Neuronal stem cell (in vitro differentiated cells): ENCODE data around the gene OR8D1.

Experiments
- DNase-seq: peaks from one replicate; pipeline ENCODE4 v3.0.0-alpha.2; 2013; ENCODE audit warnings: low spot score
- H2AFZ ChIP-seq: one replicate; pipeline ENCODE4 v1.6.1; 2013; ENCODE audit warnings: mild to moderate bottlenecking, low read length, inconsistent platforms
- H2AK5ac ChIP-seq: 2 replicates; pipeline ENCODE4 v1.6.1; 2013; ENCODE audit warnings: low read depth, mild to moderate bottlenecking, inconsistent platforms, low read length, moderate library complexity, mixed read lengths
- H2BK120ac ChIP-seq: 2 replicates; pipeline ENCODE4 v1.6.1; 2013; ENCODE audit warnings: low read depth, mild to moderate bottlenecking, inconsistent platforms, low read length, moderate library complexity, mixed read lengths
- H2BK12ac ChIP-seq: one replicate; pipeline ENCODE4 v1.6.1; 2013; ENCODE audit warnings: low read length, inconsistent platforms
- H2BK15ac ChIP-seq: 2 replicates; pipeline ENCODE4 v1.6.1; 2013; ENCODE audit warnings: mild to moderate bottlenecking, low read length, inconsistent platforms, mixed read lengths
- H2BK5ac ChIP-seq: one replicate; pipeline ENCODE4 v1.6.1; 2013; ENCODE audit warnings: inconsistent platforms, mild to moderate bottlenecking, low read length, moderate library complexity
- H3K14ac ChIP-seq: one replicate; pipeline ENCODE4 v1.6.1; 2013; ENCODE audit warnings: low read length, inconsistent platforms
- H3K18ac ChIP-seq: 2 replicates; pipeline ENCODE4 v1.6.1; 2013; ENCODE audit warnings: low read length, inconsistent platforms
- H3K23ac ChIP-seq: 2 replicates; pipeline ENCODE4 v1.6.1; 2013; ENCODE audit warnings: low read depth, mild to moderate bottlenecking, mixed read lengths, low read length, inconsistent platforms; ENCODE audit not compliant: poor library complexity
- H3K27ac ChIP-seq: replicated peaks from 3 replicates; pipeline ENCODE4 v1.5.1; 2013; ENCODE audit warnings: low read length, inconsistent platforms
- H3K27me3 ChIP-seq, 3 experiments: 2 replicates each; pipeline ENCODE4 v1.6.1; 2013; ENCODE audit warnings: low read length in 3 of 3, mild to moderate bottlenecking in 2 of 3, inconsistent platforms in 1 of 3, low read depth in 1 of 3, mixed read lengths in 1 of 3, moderate library complexity in 1 of 3; ENCODE audit not compliant: control insufficient read depth in 3 of 3, insufficient read depth in 3 of 3
- H3K36me3 ChIP-seq, 2 donors: replicated peaks in 1 of 2; 2 replicates each; pipeline ENCODE4 v1.6.1; 2013; ENCODE audit warnings: low read length in 2 of 2; ENCODE audit not compliant: control insufficient read depth in 2 of 2, insufficient read depth in 2 of 2
- H3K4ac ChIP-seq: 2 replicates; pipeline ENCODE4 v1.6.1; 2013; ENCODE audit warnings: inconsistent platforms, mild to moderate bottlenecking, low read length, moderate library complexity
- H3K4me1 ChIP-seq, 2 donors: 1 replicate in 1 of 2; 2 replicates in 1 of 2; pipeline ENCODE4 v1.6.1; 2013; ENCODE audit warnings: low read length in 2 of 2, low read depth in 1 of 2; ENCODE audit not compliant: control insufficient read depth in 2 of 2, insufficient read depth in 1 of 2
- H3K4me2 ChIP-seq: one replicate; pipeline ENCODE4 v1.6.1; 2013; ENCODE audit warnings: mild to moderate bottlenecking, low read length, inconsistent platforms; ENCODE audit not compliant: insufficient read depth, poor library complexity, severe bottlenecking
- H3K4me3 ChIP-seq, 2 donors: 2 replicates each; pipeline ENCODE4 v1.5.1; 2013; ENCODE audit warnings: low read length in 2 of 2, mild to moderate bottlenecking in 2 of 2, inconsistent platforms in 1 of 2, moderate library complexity in 1 of 2
- H3K79me1 ChIP-seq: one replicate; pipeline ENCODE4 v1.6.1; 2013; ENCODE audit warnings: low read depth, mild to moderate bottlenecking, inconsistent platforms, low read length, moderate library complexity
- H3K9ac ChIP-seq: one replicate; pipeline ENCODE4 v1.6.1; 2013; ENCODE audit warnings: mild to moderate bottlenecking, low read depth, low read length, inconsistent platforms; ENCODE audit not compliant: poor library complexity
- H3K9me3 ChIP-seq, 2 donors: replicated peaks in 1 of 2; 2 replicates each; pipeline versions ENCODE3 to v1.6.1; 2013; ENCODE audit warnings: low read length in 2 of 2, mild to moderate bottlenecking in 2 of 2, inconsistent platforms in 1 of 2, low read depth in 1 of 2, mixed read lengths in 1 of 2, moderate library complexity in 1 of 2; ENCODE audit not compliant: control insufficient read depth in 2 of 2, insufficient read depth in 1 of 2
- H4K8ac ChIP-seq: one replicate; pipeline ENCODE4 v1.6.1; 2013; ENCODE audit warnings: low read depth, mild to moderate bottlenecking, inconsistent platforms, low read length, moderate library complexity
- H4K91ac ChIP-seq: one replicate; pipeline ENCODE4 v1.6.1; 2013; ENCODE audit warnings: low read length, low read depth, mild to moderate bottlenecking, inconsistent platforms; ENCODE audit not compliant: poor library complexity
- WGBS, 2 donors: extraction: QIAGEN DNeasy Blood & Tissue Kit; methylation state at CpG; one replicate each; pipeline ENCODE4 v1.1.7; 2013; ENCODE audit warnings: missing lambda C conversion rate in 2 of 2, mixed read lengths in 1 of 2; ENCODE audit not compliant: insufficient read length in 2 of 2, insufficient replicate concordance in 1 of 2; ENCODE audit errors: extremely low coverage in 2 of 2; 5-methylcytosine and 5-hydroxymethylcytosine counted together

The OR8D1 gene

GRCh38 chr11:124277804-124278203, 35.9 kb downstream of the OR8D1 start:
- Histone ChIP-seq H3K23ac (no peak overlapping the region), H3K27me3 (no peaks in the 10 kb centered on the region), H3K4me1 (no peaks in the 10 kb centered on the region), H2BK5ac (no peak overlapping the region), H4K91ac (no peak overlapping the region), H3K4ac (no peak overlapping the region), H3K27ac (no peak overlapping the region), H3K18ac (peak overlapping the region; percentile 56), H2BK15ac (no peak overlapping the region), H2AK5ac (no peak overlapping the region), H3K4me2 (no peak overlapping the region), H2AFZ (no peak overlapping the region), H2BK120ac (no peak overlapping the region), H3K79me1 (no peaks in the 10 kb centered on the region), H3K14ac (no peak overlapping the region), H4K8ac (no peak overlapping the region), H3K9ac (no peak overlapping the region), H3K36me3 (no peaks in the 10 kb centered on the region), H3K4me3 (no peak overlapping the region), H3K9me3 (no peaks in the 10 kb centered on the region), H2BK12ac (no peak overlapping the region)
- no CpG with 5 or more reads among the region's 3 CpGs for WGBS, 2 donors
- DNase-seq, result no peak

- no peak overlapping the region for H2AFZ ChIP-seq
- no peak overlapping the region for H3K4ac ChIP-seq
- H4K91ac ChIP-seq, result no peak overlapping the region
- no peak overlapping the region for H3K27ac ChIP-seq
- no peaks in the 10 kb centered on the region for H3K9me3 ChIP-seq
- H2BK12ac ChIP-seq, result no peak overlapping the region
- H3K14ac ChIP-seq, result no peak overlapping the region
- H2AK5ac ChIP-seq, result no peak overlapping the region
- H3K9ac ChIP-seq, result no peak overlapping the region
- H3K79me1 ChIP-seq, result no peaks in the 10 kb centered on the region
- no peak overlapping the region for H3K4me3 ChIP-seq
- H3K27me3 ChIP-seq, result no peaks in the 10 kb centered on the region
- no peak overlapping the region for H3K4me2 ChIP-seq
- no peak overlapping the region for H4K8ac ChIP-seq
- H3K23ac ChIP-seq, result no peak overlapping the region
- no peak overlapping the region for H2BK15ac ChIP-seq
- WGBS, 2 donors, result no CpG with 5 or more reads among the region's 3 CpGs
- H3K18ac ChIP-seq, result no peak overlapping the region
- no peaks in the 10 kb centered on the region for H3K4me1 ChIP-seq
- H2BK120ac ChIP-seq, result no peak overlapping the region
- no peak for DNase-seq
- H2BK5ac ChIP-seq, result no peak overlapping the region
- H3K36me3 ChIP-seq, result no peaks in the 10 kb centered on the region
Measured at GRCh38 chr11:124277207-124277606, 36.5 kb downstream of the OR8D1 start.

- no peak overlapping the region for H3K23ac ChIP-seq
- DNase-seq, result no peak
- no peak overlapping the region for H2BK5ac ChIP-seq
- no peak overlapping the region for H2BK120ac ChIP-seq
- H3K14ac ChIP-seq, result no peak overlapping the region
- no peak overlapping the region for H2BK12ac ChIP-seq
- no peaks in the 10 kb centered on the region for H3K79me1 ChIP-seq
- H3K4me1 ChIP-seq, result no peaks in the 10 kb centered on the region
- H3K18ac ChIP-seq, result no peak overlapping the region
- H2BK15ac ChIP-seq, result no peak overlapping the region
- no peak overlapping the region for H2AFZ ChIP-seq
- no peaks in the 10 kb centered on the region for H3K36me3 ChIP-seq
- no peak overlapping the region for H3K4me3 ChIP-seq
- no peak overlapping the region for H4K91ac ChIP-seq
- H3K27ac ChIP-seq, result no peak overlapping the region
- H3K4ac ChIP-seq, result no peak overlapping the region
- H2AK5ac ChIP-seq, result no peak overlapping the region
- H3K4me2 ChIP-seq, result no peak overlapping the region
- no CpG with 5 or more reads among the region's 1 CpG for WGBS, 2 donors
- H3K9ac ChIP-seq, result no peak overlapping the region
- no peaks in the 10 kb centered on the region for H3K27me3 ChIP-seq
- no peak overlapping the region for H4K8ac ChIP-seq
- no peaks in the 10 kb centered on the region for H3K9me3 ChIP-seq
Measured at GRCh38 chr11:124276081-124276480, 37.7 kb downstream of the OR8D1 start.

GRCh38 chr11:124274000-124274399, 39.7 kb downstream of the OR8D1 start:
- no peak overlapping the region for H3K18ac ChIP-seq
- H3K27ac ChIP-seq, result no peak overlapping the region
- no peak overlapping the region for H2BK5ac ChIP-seq
- H4K91ac ChIP-seq, result no peak overlapping the region
- H3K14ac ChIP-seq, result no peak overlapping the region
- no peak overlapping the region for H2BK12ac ChIP-seq
- DNase-seq, result no peak
- H3K79me1 ChIP-seq, result no peaks in the 10 kb centered on the region
- no peaks in the 10 kb centered on the region for H3K36me3 ChIP-seq
- H3K4me3 ChIP-seq, result no peak overlapping the region
- no peak overlapping the region for H4K8ac ChIP-seq
- no peak overlapping the region for H2BK15ac ChIP-seq
- H2BK120ac ChIP-seq, result no peak overlapping the region
- H3K27me3 ChIP-seq, result no peaks in the 10 kb centered on the region
- no peaks in the 10 kb centered on the region for H3K9me3 ChIP-seq
- no peak overlapping the region for H3K4me2 ChIP-seq
- H3K4ac ChIP-seq, result no peak overlapping the region
- peaks cover 0 to 2% of the 10 kb centered on the region in 2 donors for H3K4me1 ChIP-seq
- no peak overlapping the region for H2AK5ac ChIP-seq
- H2AFZ ChIP-seq, result no peak overlapping the region
- no peak overlapping the region for H3K9ac ChIP-seq
- WGBS, 2 donors, result no CpG with 5 or more reads among the region's 2 CpGs
- no peak overlapping the region for H3K23ac ChIP-seq
